Left lung (tissue), 14 donors: Measurements from ENCODE around the gene SMURF1. TPM values are rescaled to one million over a fixed set of nuclear protein-coding genes. Genes with fewer than 3 reads are reported as not detected.

Source experiments
- ATAC-seq: fragments of 200-7000 bp; cut with Tn5 transposase; one replicate; pipeline ENCODE4 v1.9.1; 2020; ENCODE audit warnings: moderate library complexity
- DNase-seq, 4 donors: peaks; one replicate each; pipeline ENCODE4 v3.0.0-alpha.2; 2013 to 2020
- H3K27ac ChIP-seq, 2 donors: fragments of 200-600 bp; sonication (generic) in 1 of 2; one replicate each; pipeline versions ENCODE4 v1.5.0 to v1.8.0; 2020 to 2021
- H3K27me3 ChIP-seq, 2 donors: fragments of 200-600 bp; sonication (generic) in 1 of 2; one replicate each; pipeline versions ENCODE4 v1.5.0 to v1.8.0; 2020 to 2021
- H3K36me3 ChIP-seq, 2 donors: fragments of 200-600 bp; sonication (generic) in 1 of 2; one replicate each; pipeline versions ENCODE4 v1.5.0 to v1.8.0; 2020 to 2021
- H3K4me1 ChIP-seq, 2 donors: fragments of 200-600 bp; one replicate each; pipeline ENCODE4 v1.8.0; 2021
- H3K4me3 ChIP-seq, 2 donors: fragments of 200-600 bp; sonication (generic) in 1 of 2; one replicate each; pipeline versions ENCODE4 v1.5.0 to v1.8.0; 2020 to 2021; ENCODE audit warnings: mild to moderate bottlenecking in 1 of 2
- H3K9me3 ChIP-seq, 2 donors: fragments of 200-600 bp; sonication (generic) in 1 of 2; one replicate each; pipeline versions ENCODE4 v1.5.0 to v1.8.0; 2020 to 2021
- CTCF ChIP-seq, 2 donors: fragments of 200-600 bp; sonication (generic) in 1 of 2; IDR thresholded peaks; one replicate each; pipeline versions ENCODE4 v1.5.0 to v1.8.0; 2021; ENCODE audit warnings: antibody characterized with exemption in 2 of 2
- intact Hi-C, 2 donors: fragments of 100-400 bp; cut with DNase I; formaldehyde crosslinking; loops; one replicate each; pipeline versions ENCODE4 v1.11.2 to v1.14.2; 2022
- long read RNA-seq, 12 donors: library from polyadenylated mRNA in 2 of 12; unstranded in 2 of 12; transcript quantifications; one replicate each; pipeline ENCODE4 v2.0.0 and lab custom pipeline, GENCODE V29; 2019 to 2026
- polyA plus RNA-seq, 6 donors: library from polyadenylated mRNA; unstranded; fragments of 120-200 nt; gene quantifications; one replicate each; pipeline ENCODE4 v1.2.1, GENCODE V29; 2013; ENCODE audit not compliant: insufficient read length in 6 of 6
- total RNA-seq, 2 donors: library from RNA; stranded (reverse); fragmentation: NEBNext Ultra II Directional; extraction: Animal tissue kit (Norgen Biotek cat#: 25700); gene quantifications; one replicate each; pipeline ENCODE4 v1.2.1, GENCODE V29; 2021
- donor health status: DM: no; HTN: yes; CAD: no.
- donor health status: DM: no; HTN: no; CAD: no.

Gene SMURF1
- total RNA-seq (10 to 100 TPM; 31.5 to 43.4 TPM), polyA plus RNA-seq (10 to 100 TPM; 15.6 to 19.3 (median 17.7) TPM)
- long read RNA-seq, donor 1, full-length matches to known transcripts: 1 of 1 reads
- long read RNA-seq, donor 1, partial matches to known transcripts: 0 of 1 reads
- long read RNA-seq, donor 1, other reads (novel, unspliced or antisense): 0 of 1 reads
- long read RNA-seq, donor 2, full-length matches to known transcripts: 2 of 2 reads
- long read RNA-seq, donor 2, partial matches to known transcripts: 0 of 2 reads
- long read RNA-seq, donor 2, other reads (novel, unspliced or antisense): 0 of 2 reads
- long read RNA-seq, donor 3, full-length matches to known transcripts: 1 of 1 reads
- long read RNA-seq, donor 3, partial matches to known transcripts: 0 of 1 reads
- long read RNA-seq, donor 3, other reads (novel, unspliced or antisense): 0 of 1 reads
- long read RNA-seq, donor 4, partial matches to known transcripts: 0 of 2 reads
- long read RNA-seq, donor 4, other reads (novel, unspliced or antisense): 2 of 2 reads
- long read RNA-seq, donor 5, full-length matches to known transcripts: 1 of 1 reads
- long read RNA-seq, donor 5, partial matches to known transcripts: 0 of 1 reads
- long read RNA-seq, donor 5, other reads (novel, unspliced or antisense): 0 of 1 reads
- long read RNA-seq, donor 6, full-length matches to known transcripts: 2 of 2 reads
- long read RNA-seq, donor 6, partial matches to known transcripts: 0 of 2 reads
- long read RNA-seq, donor 6, other reads (novel, unspliced or antisense): 0 of 2 reads
- long read RNA-seq, donor 7: 0 reads
- long read RNA-seq, donor 8: 0 reads
- long read RNA-seq, donor 9: 0 reads
- long read RNA-seq, donor 10, partial matches to known transcripts: 0 of 1 reads
- long read RNA-seq, donor 10, other reads (novel, unspliced or antisense): 1 of 1 reads
- long read RNA-seq, donor 11, full-length matches to known transcripts: 1 of 1 reads
- long read RNA-seq, donor 11, partial matches to known transcripts: 0 of 1 reads
- long read RNA-seq, donor 11, other reads (novel, unspliced or antisense): 0 of 1 reads
- long read RNA-seq, donor 12, partial matches to known transcripts: 9 of 9 reads
- long read RNA-seq, donor 12, other reads (novel, unspliced or antisense): 0 of 9 reads

- no peak for TF ChIP-seq CTCF (IDR thresholded peaks at IDR 0.05)
- peaks cover 7 to 31% of the 10 kb centered on the region in 2 donors for H3K4me1 ChIP-seq
- H3K36me3 ChIP-seq: no peaks in the 10 kb centered on the region
- H3K9me3 ChIP-seq: no peaks in the 10 kb centered on the region
- H3K27me3 ChIP-seq: no peaks in the 10 kb centered on the region
- peak within 1 kb of the TSS; percentile 80 to 90 for H3K4me3 ChIP-seq
- intact Hi-C loops: no loop called here
- H3K27ac ChIP-seq: peak within 1 kb of the TSS; percentile 95 to 96
- DNase-seq (peak; percentile 68 to 93 (median 75)), ATAC-seq (peak; percentile 58)
These were observed at the start of gene SMURF1 for GRCh38 chr7:99143853-99144672. TSS of gene SMURF1 (minus strand) at chr7:99144108. CDS start at chr7:99143780, 328 bp downstream.

- intact Hi-C loops: no loop called here
- no peak for TF ChIP-seq CTCF (IDR thresholded peaks at IDR 0.05)
- H3K36me3 ChIP-seq: no peaks in the 10 kb centered on the region
- no peak for DNase-seq
- peaks cover 0 to 7% of the 10 kb centered on the region in 2 donors for H3K4me1 ChIP-seq
- no peak overlapping the region for H3K4me3 ChIP-seq
- no peaks in the 10 kb centered on the region for H3K9me3 ChIP-seq
- ATAC-seq: no peak
- no peak overlapping the region for H3K27ac ChIP-seq
- no peaks in the 10 kb centered on the region for H3K27me3 ChIP-seq
These were observed 48.1 kb upstream of the SMURF1 start for GRCh38 chr7:99191869-99192596.

GRCh38 chr7:99190359-99191009 lies 46.6 kb upstream of the SMURF1 start:
- ATAC-seq: no peak

More at GRCh38 chr7:99190359-99191009, 46.6 kb upstream of the SMURF1 start:
- Histone ChIP-seq H3K36me3 (no peaks in the 10 kb centered on the region), H3K27me3 (no peaks in the 10 kb centered on the region), H3K4me3 (no peak overlapping the region), H3K27ac (no peak overlapping the region), H3K4me1 (no peaks in the 10 kb centered on the region), H3K9me3 (no peaks in the 10 kb centered on the region)
- TF ChIP-seq CTCF (IDR thresholded peaks at IDR 0.05): no peak
- DNase-seq: peak in 1 of 4 donors; percentile 2
- intact Hi-C loops: no loop called here
